ENCODE data around the gene TIAM1.
A peak's percentile ranks its signal among the peaks of the same experiment; 100 is the strongest.

Gene TIAM1

DNA sequence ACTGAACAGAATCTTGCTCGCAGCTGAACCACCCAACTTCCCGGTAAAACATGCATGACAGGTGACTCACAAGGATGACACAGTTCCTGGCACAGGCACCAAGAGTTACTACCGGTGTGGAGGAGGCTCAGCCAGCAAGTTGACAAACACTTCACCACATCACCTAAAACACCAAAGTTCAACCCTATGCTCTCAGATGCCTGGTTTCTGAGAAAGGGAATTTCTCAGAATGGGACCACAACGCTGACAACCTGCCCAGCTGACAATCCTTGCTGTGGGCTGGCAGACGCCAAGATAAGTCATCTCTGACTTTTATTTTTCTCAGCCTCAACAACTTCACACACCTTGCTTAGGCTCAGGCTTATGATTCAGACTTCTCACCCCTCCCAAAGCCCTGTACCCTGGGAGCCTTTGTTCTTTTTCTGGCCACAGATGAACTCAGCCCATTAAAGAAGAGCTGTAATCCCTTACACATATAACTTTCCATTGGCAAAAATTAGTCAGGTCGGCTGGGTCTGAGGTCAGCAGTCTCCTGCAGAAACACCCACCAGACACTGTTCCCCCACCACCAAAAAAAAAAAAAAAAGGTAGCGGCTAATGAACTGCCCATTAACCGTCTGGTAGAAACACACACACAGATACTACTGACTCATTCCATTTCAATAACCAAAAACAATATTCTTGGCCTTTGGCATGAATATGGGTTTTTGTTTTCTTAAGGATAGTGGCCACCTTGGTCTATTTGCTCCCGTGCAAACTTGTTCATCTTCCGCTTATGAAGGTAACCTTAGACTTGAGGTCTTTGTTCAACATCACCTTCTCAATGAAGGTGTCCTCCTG, 10.8 kb upstream of the TIAM1 start:
- DNase-seq (ENCODE audit: low spot score) = peak; percentile 67

DNA sequence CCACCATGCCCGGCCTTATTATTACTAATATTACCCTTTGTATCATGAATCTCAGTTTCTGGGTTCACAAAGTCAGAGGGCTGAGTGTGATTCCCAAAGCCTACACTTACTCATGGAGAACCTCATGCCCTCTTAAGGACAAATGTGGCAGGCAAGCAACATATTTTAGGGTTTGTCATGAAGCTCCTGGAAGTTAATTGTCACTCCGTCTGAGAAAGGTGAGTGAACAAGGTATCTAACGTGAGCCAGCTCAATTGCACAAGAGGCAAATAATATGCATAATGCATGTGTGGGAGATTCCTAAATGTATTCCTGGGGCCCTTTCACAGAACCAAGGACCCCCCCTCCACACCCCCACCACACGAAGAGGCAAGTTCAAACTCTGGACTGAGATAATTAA, 10.1 kb upstream of the TIAM1 start:
- DNase-seq (ENCODE audit: low spot score) = no peak

DNA sequence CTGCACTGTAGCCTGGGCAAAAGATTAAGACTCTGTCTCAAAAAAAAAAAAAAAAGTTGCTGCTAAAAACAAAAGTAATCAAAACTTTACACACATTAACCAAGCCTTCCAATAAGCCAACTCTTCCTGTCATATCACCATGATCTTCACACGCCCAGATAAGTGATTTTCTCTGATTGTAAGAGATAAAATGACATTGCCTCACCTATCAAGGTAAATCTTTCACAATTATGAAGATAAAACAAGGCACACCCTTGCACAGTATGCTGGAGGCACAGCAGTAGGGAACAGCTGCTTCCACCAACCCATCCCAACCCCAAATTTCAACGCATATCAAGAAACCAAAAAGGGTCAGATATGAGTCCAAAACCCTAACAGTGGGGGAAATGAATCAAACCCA, 8.8 kb upstream of the TIAM1 start:
- DNase-seq (ENCODE audit: low spot score) = no peak

DNA sequence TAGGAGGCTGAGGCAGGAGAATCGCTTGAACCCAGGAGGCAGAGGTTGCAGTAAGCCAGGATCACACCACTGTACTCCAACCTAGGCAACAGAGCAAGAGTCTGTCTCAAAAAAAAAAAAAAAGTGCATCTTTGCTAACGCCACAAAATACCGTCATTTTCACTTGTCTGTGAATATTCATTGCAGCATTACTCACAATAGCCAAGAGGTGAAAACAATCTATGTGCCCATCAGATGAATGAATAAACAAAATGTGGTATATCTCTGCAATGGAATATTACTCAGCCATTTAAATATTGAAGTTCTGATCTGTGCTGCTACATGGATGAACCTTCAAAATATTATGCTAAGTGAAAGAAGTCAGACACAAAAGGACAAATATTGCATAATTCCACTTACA, 7.9 kb upstream of the TIAM1 start:
- DNase-seq (ENCODE audit: low spot score) = no peak

DNA sequence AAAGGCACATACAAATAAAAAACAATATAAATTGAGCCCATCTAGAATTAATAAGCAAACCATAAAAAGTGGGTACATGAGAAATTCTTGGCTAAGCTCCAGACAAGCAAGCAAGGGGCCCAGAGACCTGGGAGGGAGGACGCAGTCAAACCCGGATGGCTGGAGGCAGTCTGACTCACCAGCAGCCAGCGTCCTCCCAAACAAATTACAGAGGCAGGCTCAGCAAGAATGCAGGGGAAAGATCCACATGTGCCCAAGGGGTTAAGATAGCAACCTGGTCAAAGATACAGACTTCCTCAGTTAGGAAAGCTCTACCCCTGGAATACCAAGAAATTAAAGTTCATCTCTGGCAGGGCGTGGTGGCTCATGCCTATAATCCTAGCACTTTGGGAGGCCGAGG, 7.4 kb upstream of the TIAM1 start:
- peak; percentile 60 for DNase-seq (ENCODE audit: low spot score)

DNA sequence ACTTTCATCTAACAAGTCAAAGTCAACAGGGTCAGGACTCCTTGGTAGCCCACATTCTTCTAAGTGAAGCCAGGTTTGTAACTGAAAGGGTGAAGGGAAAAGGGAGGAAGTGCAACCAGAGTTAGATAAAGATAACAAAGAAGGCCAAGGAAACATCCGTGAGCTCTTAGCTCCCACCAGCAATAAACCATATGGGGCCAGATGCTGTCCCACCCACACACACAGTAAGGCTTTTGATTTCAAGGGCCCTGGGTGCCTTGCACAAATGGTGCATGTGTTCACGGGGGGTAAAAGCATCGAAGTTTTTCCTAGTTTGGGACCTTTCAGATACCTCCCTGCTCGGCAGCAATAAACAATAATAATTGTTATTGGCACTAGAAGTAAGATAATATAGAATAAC, 5.1 kb upstream of the TIAM1 start:
- no peak for DNase-seq (ENCODE audit: low spot score)

DNA sequence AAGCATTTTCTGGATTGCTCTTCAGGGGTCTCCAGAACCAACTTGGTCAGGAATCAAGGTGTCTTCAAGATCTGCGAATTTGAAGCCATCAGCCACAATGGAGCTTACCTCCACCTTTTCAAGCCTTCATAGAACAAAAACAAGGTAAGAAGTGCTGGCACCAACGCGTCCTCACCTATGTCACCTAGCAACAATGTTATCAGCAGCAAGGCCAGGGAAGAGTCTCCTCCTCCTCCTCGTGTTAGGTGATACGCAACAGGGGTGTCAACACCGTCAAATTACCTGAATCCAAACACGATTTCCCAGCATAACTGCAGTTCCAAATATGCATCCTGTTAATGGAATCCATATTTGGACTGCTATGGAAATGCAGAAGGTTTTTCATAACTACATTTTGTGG, 4.1 kb upstream of the TIAM1 start:
- no peak for DNase-seq (ENCODE audit: low spot score)

DNA sequence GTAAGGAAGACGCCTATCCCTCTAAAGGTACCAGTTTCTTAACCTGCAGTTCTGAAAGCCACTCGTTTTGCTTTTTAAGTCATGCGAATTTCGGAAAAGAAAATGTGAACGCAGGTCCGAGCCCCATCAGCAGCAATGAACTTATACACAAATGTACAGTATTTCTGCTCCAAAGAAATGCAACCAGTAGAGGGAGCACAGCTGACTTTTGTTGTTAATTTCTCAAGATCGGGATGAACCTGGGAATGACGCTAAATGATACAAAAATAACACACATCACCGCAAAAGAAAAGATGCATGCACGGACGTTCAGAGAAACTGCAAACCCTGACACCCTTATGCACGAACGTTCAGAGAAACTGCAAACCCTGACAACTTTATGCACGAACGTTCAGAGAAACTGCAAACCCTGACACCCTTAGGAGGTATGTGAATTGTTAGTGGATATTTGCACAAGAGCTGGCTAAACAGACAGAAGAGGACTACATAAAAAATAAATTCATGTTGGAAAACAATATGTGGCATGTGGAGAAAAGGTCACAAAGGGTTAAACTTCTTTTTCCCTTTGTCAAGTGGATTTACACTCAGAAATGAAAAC, 3.5 kb upstream of the TIAM1 start:
- peak; percentile 48 for DNase-seq (ENCODE audit: low spot score)

DNA sequence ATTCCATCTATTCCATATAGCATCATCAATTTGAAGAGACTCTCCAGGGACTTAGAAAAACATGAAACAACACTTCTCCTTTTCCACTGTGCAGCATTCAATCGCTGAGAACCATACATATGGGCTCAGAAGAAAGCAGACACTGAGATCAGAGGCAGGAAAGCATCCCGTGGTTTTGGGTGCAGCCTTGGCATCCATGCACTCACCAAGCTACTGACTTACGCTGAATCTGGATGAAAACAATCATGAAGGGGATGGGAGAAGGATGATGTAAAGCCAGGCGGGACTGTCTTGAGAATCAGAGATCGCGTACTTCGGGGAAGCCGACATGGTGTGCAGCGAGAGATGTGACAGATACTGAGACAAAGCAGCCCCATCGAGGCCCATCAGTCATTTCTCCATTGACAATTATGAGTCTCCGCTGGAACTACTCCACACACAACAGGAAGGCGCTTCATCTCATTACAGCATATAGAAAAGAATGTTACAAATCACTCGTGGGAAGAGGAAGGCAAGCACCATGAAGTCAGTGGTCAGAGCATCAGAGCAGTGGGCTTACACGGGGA, 2.3 kb upstream of the TIAM1 start:
- DNase-seq (ENCODE audit: low spot score) = no peak

DNA sequence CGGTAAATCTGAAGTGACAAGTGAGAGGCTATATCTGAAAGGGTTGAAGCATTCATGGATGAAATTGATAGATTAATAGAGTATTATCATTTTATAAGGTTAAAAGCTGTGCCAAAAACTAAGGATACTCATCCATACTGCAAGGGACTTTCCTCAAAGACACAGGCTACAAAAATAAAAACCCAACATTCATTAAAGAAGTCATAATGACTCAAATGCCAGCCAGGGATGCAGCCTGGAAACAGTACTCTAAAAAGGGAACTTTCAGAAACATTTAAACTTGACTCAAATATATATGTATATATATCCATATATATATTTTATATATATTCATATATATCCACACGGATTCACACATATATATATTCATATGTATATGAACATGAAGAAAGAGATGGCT, 1.1 kb upstream of the TIAM1 start:
- no peak for DNase-seq (ENCODE audit: low spot score)

DNA sequence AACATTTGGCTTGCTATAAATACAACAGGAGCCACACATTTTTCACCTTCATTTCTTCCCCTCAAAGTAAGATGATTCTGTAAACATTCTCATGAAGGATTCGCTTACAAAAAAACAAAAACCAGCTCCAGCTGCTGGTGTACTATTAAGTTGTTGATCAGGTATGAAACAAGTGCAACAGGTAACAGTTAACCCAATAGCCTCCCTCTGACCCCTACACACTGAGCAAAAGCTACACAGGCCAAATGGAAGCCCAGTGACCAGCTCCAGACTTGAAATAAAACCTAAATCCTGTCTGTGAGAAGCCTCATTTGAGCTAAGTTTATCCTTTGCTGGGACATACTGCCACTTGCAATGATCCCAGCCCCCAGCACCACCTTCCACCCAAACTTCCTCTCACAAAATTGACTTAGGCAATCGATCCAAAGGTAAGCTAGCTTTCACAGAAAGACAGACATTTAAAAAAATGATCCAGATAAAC, 991 bp downstream of the TIAM1 start:
- no peak for DNase-seq (ENCODE audit: low spot score)

DNA sequence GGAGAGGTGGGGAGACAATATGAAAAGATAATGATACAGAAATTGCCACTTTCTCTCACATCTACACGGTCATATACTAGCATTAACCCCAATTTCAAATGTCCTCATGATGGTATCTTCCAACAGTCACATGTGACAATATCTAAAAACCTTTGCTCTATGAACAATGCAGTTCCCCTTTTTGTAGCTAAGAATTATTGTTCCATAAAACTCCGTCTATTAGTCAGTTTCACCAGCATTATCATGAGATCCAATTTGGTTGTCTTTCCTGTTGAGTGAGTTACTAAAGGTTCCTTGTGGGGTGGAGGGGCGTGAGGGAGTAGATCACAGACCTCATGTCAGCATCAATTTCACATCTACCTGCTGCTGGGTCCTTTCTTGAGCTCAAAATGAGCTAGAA, 1.7 kb downstream of the TIAM1 start:
- no peak for DNase-seq (ENCODE audit: low spot score)

DNA sequence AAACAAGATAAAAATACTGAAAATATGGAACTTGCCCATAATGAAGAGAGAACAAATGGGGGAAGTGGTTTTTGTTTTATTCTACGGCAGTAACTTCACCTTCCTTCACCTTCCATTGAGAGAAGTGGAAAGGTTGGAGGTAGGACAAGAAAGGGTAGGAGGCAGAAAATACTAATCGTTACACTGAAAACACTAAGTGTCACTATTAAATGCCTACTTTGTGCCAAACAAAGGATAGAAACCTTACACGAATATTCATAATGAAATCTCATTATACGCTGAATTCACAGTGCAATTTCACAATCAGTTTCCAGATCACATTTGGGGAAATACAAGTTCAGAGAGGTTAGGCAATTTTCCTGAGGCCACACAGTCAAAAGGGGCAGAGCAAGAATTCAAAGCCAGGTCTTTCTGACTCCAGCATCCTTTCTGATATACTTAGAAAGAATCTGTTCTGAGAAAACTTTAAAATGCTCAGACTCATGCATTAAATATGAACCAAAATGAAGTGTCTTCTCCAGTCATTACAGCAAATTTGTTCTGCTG, 3.0 kb downstream of the TIAM1 start:
- no peak for DNase-seq (ENCODE audit: low spot score)

DNA sequence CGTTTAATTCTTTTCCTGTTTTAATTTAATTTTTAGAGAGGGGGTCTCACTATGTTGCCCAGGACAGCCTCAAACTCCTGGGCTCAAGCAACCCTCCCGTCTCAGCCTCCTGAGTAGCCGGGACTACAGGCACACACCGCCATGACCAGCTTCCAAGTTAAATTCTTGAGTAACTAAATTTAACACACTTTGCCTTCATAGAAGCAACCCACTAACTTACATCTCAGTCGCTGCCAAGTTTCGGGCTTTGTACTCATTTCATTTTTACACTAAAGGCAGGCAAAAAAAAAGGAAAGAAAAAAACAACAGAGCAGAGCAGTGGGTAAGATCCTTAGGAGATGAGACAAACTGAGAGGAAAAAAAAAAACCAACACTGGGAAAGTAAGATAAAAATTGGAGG, 3.5 kb downstream of the TIAM1 start:
- no peak for DNase-seq (ENCODE audit: low spot score)

DNA sequence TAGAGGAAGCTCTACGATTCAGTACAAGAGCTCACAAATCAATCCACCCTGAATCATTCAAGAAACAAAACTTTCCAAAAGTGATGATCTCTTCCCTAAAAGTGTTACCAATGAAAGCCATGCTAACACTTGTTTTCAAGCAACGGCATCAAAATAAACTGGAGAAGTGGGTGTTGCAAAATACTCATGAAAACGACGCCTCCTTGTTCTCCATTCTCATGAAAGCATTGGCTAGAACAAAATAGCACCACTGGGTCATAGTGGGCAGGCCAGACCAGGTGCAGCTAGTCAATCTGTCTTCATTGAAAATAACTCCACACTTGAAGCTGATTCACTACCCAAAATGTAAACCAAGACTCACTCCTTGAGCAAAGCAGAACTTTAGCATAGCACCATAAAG, 4.3 kb downstream of the TIAM1 start:
- DNase-seq (ENCODE audit: low spot score) = no peak

DNA sequence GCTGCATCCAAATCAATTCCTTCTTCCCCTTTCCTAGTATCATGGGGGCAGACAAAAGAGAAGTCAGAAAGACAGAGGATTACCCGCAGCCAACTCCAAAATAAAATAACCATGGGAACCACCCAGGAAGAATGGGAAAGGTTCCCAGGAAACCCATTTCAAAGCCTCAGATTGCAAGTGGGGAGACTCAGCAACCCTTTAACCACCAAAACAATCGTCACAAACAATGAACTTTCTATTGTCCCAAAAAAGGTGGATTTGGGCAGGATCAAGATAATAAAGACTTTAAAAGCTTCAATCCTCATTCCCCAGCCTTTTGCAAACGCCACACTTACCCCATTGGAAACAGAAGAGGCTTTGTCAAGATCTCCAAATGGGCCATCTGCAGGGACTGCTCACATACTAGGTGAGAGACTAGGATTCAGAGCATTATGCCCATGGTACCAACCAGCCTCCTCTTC, 5.1 kb downstream of the TIAM1 start:
- no peak for DNase-seq (ENCODE audit: low spot score)

DNA sequence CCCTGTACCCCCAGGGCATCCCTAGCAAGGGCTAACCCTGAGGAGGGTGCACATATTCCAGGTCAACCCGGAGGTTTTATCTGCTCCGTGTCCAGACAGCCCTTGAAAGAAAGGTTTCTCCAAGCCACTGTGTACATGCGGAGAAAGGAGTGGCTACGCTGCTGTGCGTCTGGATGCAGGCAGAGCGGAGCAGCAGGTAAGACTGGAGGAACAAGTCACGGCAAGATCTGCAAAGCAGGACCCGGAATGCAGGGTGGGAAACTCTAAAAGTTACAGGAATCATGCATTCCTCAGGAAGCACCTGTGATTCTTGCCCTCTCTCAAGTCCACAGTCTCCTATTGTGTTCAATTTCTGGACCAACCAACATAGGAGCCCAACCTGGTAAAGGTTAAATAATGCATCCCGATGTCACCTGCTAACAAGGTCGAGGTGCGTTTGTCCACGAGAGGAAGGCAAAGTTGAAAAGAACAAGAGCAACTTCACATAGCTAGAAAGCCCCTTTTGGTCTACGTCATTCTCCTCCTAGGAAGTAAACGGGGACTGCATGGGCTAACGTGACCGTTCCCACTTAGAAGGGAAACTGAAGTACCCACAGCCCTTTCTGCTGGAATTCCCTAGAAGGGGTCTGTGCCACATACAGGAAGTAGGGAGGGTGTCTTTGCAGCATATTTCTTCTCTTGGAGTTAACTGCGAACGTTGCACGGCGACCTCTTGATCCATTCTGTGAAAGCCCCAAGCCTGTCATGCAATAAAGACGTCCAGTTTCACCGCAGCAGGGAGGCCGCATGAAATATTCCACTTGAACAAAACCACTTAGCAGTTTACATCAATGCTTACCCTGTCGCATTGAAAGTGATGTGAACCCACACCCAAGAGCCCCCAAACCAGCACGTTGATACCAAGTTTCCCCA, 5.8 kb downstream of the TIAM1 start:
- DNase-seq (ENCODE audit: low spot score) = no peak

DNA sequence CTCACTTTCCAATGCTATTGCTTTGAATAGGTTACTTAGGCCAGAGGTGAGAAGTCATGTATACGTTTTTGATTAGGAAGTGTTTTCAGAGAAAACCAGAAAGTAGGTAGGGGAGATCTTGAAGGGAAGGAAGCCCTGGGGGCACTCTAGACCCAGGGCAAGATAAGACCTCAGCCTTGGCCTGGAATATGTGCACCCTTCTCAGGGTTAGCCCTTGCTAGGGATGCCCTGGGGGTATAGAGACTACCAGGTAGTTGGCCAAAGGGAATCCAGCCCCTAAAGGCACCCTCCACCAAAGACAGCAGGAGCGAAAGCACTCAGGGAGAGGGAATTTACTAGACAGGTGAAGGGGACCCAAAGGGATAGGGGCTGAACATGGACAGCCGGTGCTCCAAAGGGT, 7.0 kb downstream of the TIAM1 start:
- DNase-seq (ENCODE audit: low spot score) = no peak

DNA sequence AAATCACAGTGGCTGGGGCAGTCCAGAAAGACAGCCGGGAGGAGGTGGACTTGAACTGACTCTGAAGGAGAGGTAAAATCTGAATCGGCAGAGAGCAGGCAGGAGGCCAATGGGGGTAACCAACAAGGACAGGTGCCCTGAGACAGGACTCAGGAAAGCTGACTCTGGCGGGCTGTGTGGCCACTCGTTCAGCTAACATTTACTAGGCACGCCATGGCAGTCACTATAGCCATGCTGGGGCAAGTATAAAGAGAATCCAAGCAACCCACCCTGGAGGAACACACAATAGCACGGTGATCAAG, 7.4 kb downstream of the TIAM1 start:
- DNase-seq (ENCODE audit: low spot score) = no peak

DNA sequence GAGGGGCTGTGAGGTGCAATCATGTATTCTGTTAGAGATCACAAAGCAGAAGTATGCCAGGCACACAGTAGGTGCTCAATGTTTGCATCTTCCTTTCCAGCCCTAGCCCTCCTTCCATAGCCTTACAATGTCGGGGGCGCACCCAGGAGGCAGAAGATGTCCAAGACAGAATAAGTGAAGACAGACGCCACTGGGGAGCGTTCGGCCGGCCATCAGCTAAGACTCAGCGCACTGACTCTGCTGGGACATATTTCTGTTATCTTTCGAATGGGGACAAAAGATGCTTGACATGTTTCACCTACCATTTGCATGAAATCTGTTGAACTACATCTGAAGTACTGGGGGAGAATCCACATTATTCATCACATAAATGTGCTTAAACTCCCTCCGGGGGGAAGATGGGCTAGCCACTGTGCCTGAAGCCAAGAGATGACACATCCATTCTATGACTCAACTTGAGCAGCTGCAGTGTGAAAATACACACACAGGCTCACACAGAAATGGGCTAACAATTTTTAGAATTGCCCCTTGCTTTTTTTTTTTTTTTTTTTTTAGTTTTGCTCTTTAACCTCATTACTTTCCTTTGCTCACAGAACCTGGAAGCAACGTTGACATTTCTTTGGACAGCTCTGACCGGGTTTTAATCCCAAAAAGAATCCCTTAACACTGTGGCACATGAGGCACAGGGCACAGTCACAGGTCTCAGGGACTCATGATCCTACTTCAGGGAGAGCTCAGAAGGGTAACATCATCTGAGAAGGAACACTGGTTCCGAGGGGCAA, 7.9 kb downstream of the TIAM1 start:
- DNase-seq (ENCODE audit: low spot score) = peak; percentile 91

DNA sequence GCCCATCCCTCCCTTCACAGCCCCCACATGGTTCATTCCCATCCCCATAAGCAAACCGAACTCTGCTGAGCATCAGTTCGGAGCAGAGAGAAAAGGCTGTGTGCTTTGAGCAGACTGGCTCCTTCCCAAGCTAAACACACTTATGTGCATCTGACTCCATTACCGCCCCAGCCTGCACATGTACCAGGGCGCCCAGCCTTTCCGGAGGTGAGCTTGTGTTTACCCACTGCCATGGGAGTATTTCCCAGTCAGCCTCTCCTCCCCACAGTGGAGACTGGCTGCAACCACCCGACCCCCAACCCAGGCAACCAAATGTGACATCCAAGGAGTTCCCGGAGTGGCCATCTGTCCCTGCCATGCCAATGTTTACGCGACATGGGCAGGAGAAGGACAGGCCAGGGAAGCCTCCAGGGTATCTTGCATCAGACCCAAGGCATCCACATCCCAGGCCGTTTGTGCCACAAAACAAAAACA, 9.4 kb downstream of the TIAM1 start:
- DNase-seq (ENCODE audit: low spot score) = no peak
